Measurements from ENCODE around the gene OSBPL5. TPM values are rescaled to one million over a fixed set of nuclear protein-coding genes. Genes with fewer than 3 reads are reported as not detected.

The OSBPL5 gene
- total and polyA plus RNA-seq, 11 donors = 10.1 to 27.7 (median 16.4) TPM

GRCh38 chr11:3134651-3135480 is 30.2 kb downstream of the OSBPL5 start:
- H3K36me3 ChIP-seq = no peaks in the 10 kb centered on the region
- DNase-seq (peak in 4 of 5 donors; percentile 49 to 70 (median 66)), ATAC-seq (peak in 3 of 4 donors; percentile 43 to 65 (median 55))
- intact Hi-C loops (cut with DNase I) = no loop called here
- H3K27me3 ChIP-seq = no peaks in the 10 kb centered on the region
- H3K27ac ChIP-seq = peak overlapping the region in 8 of 12 donors; percentile 3 to 59 (median 27)
- WGBS, 4 donors = 65 to 80% (median 69%) methylated on average over 17 to 27 of the region's 27 CpGs
- H3K9me3 ChIP-seq = no peaks in the 10 kb centered on the region
- H3K4me3 ChIP-seq = no peak overlapping the region
- no peak for TF ChIP-seq POLR2A (IDR thresholded peaks at IDR 0.05)
- no peak for TF ChIP-seq CTCF (IDR thresholded peaks at IDR 0.05)
- peaks cover 0 to 54% (median 29%) of the 10 kb centered on the region in 12 donors for H3K4me1 ChIP-seq

GRCh38 chr11:3134218-3134621 is 30.9 kb downstream of the OSBPL5 start:
- Histone ChIP-seq H3K27ac (peak overlapping the region in 3 of 12 donors; percentile 9 to 30 (median 26)), H3K4me3 (no peak overlapping the region), H3K9me3 (no peaks in the 10 kb centered on the region), H3K4me1 (peaks cover 0 to 47% (median 28%) of the 10 kb centered on the region in 12 donors), H3K27me3 (no peaks in the 10 kb centered on the region), H3K36me3 (no peaks in the 10 kb centered on the region)
- TF ChIP-seq CTCF (IDR thresholded peaks at IDR 0.05) = no peak
- no peak for TF ChIP-seq POLR2A (IDR thresholded peaks at IDR 0.05)
- ATAC-seq (no peak), DNase-seq (peak in 4 of 5 donors; percentile 15 to 44 (median 27))
- WGBS, 4 donors = 71 to 100% (median 86%) methylated on average over 2 to 4 of the region's 4 CpGs
- intact Hi-C loops (cut with DNase I) = no loop called here

DNA sequence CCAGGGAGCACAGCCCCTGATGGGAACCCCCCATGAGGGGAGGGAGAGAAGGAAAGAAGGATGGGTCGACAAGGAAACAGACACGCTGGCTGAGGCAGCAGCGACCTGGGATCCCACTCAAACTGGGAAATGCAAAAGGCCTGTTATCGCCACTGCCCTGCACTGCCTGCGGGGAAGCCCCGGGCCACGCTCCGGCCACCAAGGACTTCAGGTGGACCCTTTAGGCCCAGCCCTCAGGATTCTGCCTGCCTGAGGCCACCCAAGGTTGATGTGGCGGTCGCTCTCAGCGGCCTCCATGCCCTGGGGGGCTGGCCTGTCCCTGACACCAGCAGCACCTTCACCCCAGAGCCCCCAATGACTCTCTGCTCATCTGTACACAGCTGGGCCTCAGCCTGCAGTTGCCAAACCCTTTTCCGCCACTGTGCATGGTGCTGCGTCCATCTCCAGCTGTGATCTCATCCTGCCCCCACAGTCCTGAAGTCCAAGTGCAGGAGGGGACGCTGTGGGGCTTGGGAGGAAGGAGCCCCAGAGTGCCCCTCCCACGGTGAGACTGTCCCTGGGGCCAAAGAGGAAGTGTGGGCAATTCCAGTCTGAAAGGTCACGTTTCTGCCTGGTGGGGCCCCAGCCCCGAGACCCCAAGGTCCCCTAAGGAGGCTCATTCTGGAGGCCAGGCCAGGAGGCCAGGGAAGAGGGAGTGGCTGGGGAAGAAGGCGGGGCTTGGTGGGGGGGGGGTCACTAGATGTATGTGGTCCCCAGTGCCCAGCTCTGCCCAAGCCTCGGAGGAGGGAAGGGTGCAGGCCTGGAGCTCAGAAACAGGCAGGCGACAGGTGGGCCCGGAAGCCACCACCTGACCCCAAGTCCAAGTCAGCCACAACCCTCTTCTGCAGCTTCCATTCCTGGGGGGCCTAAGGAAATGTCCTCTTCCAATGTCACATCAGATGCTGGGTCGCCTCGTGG is 31.6 kb downstream of the OSBPL5 start:
- intact Hi-C loops (cut with DNase I) = no loop called here

More for the DNA sequence above, 31.6 kb downstream of the OSBPL5 start:
- H3K27me3 ChIP-seq = no peaks in the 10 kb centered on the region
- no peaks in the 10 kb centered on the region for H3K9me3 ChIP-seq
- TF ChIP-seq CTCF (IDR thresholded peaks at IDR 0.05) = no peak
- TF ChIP-seq POLR2A (IDR thresholded peaks at IDR 0.05) = no peak
- 62 to 84% (median 78%) methylated on average over 12 to 23 of the region's 23 CpGs for WGBS, 4 donors
- no peak overlapping the region for H3K4me3 ChIP-seq
- DNase-seq (peak; percentile 38 to 63 (median 53)), ATAC-seq (peak in 3 of 4 donors; percentile 31 to 51 (median 38))
- H3K36me3 ChIP-seq = no peaks in the 10 kb centered on the region
- peaks cover 0 to 41% (median 22%) of the 10 kb centered on the region in 12 donors for H3K4me1 ChIP-seq
- peak overlapping the region in 4 of 12 donors; percentile 9 to 30 (median 25) for H3K27ac ChIP-seq

Data from heart left ventricle (tissue), 16 donors.